ENCODE results near the gene IRX4. TPM values are rescaled to one million over a fixed set of nuclear protein-coding genes. Genes with fewer than 3 reads are reported as not detected.

IRX4 gene
- total and polyA plus RNA-seq, 2 donors (not counting 3 experiments of a cell fraction or from before 2014, with no cell fraction given): not detected

- intact Hi-C loops (cut with micrococcal nuclease) (no loop called here), dilution Hi-C loops (cut with MboI; ENCODE audit: extremely low pct_ligation_motif_present, low sequenced_read_pairs) (no loop called here)
- H3K9me3 ChIP-seq (replicated peaks; ENCODE audit: control insufficient read depth, insufficient read depth, low read length): no peaks in the 10 kb centered on the region
- H3K79me2 ChIP-seq (ENCODE audit: control insufficient read depth, insufficient read depth, low read length): no peaks in the 10 kb centered on the region
- no TSS peak for BruUV-seq (replicated peaks)
- no peaks in the 10 kb centered on the region for H4K20me1 ChIP-seq (replicated peaks; ENCODE audit: control insufficient read depth, extremely low read depth, insufficient read depth, low read length)
- CTCF ChIA-PET: no interaction called here
- no peak overlapping the region for H3K4me3 ChIP-seq (replicated peaks in 1 of 3; ENCODE audit: insufficient read depth in 1 of 3, low read depth in 1 of 3, low read length in 3 of 3)
- no peak overlapping the region for H2AFZ ChIP-seq (ENCODE audit: low read depth, low read length)
- H3K27me3 ChIP-seq (ENCODE audit: control insufficient read depth in 2 of 2, insufficient read depth in 2 of 2, low read length in 2 of 2): peaks cover 8 to 17% of the 10 kb centered on the region in 2 experiments
- no peak overlapping the region for H3K4me2 ChIP-seq (ENCODE audit: insufficient read depth, low read length)
- DNase-seq (ENCODE audit: low read depth, low spot score) (no peak), FAIRE-seq (no peak)
- H3K9ac ChIP-seq (replicated peaks; ENCODE audit: extremely low read depth, insufficient read depth, low read length): no peak overlapping the region
- no peaks in the 10 kb centered on the region for H3K36me3 ChIP-seq (ENCODE audit: control insufficient read depth in 2 of 2, extremely low read depth in 1 of 2, insufficient read depth in 2 of 2, low read length in 2 of 2)
- no peaks in the 10 kb centered on the region for H3K4me1 ChIP-seq (ENCODE audit: control insufficient read depth, extremely low read depth, insufficient read depth, low read length)
- POLR2A ChIA-PET: no interaction called here
- TF ChIP-seq EZH2 (IDR thresholded peaks at IDR 0.05; ENCODE audit: borderline replicate concordance, low read depth, low read length, severe bottlenecking) (no peak), FOS (IDR thresholded peaks at IDR 0.05; ENCODE audit: borderline replicate concordance, insufficient read depth, low read length) (no peak), CTCF (IDR thresholded peaks at IDR 0.05; ENCODE audit: extremely low read depth in 1 of 2, insufficient read depth in 1 of 2, low read depth in 1 of 2, low read length in 2 of 2) (no peak), POLR2AphosphoS5 (IDR thresholded peaks at IDR 0.05; ENCODE audit: insufficient read depth, low read depth, low read length) (no peak), GATA2 (IDR thresholded peaks at IDR 0.05; ENCODE audit: insufficient read depth, insufficient read length, low read depth, low read length) (no peak), MYC (IDR thresholded peaks at IDR 0.05; ENCODE audit: low read depth, low read length) (no peak), MAX (IDR thresholded peaks at IDR 0.05; ENCODE audit: insufficient read depth, insufficient read length) (no peak), POLR2A (IDR thresholded peaks at IDR 0.05; ENCODE audit: low read depth, low read length) (no peak), JUN (IDR thresholded peaks at IDR 0.05; ENCODE audit: borderline replicate concordance, insufficient read depth, insufficient read length, low read depth) (no peak)
- no peak overlapping the region for H3K27ac ChIP-seq (ENCODE audit: insufficient read depth, low read depth, low read length)
- no peaks in the 10 kb centered on the region for H3K9me1 ChIP-seq (replicated peaks; ENCODE audit: control insufficient read depth, extremely low read depth, insufficient read depth, low read length)
Measured at GRCh38 chr5:1853531-1853930, 29.2 kb downstream of the IRX4 start.
